H1 (cell line): ENCODE data around the gene NOL3. TPM values are rescaled to one million over a fixed set of nuclear protein-coding genes. Genes with fewer than 3 reads are reported as not detected.
A peak's percentile ranks its signal among the peaks of the same experiment; 100 is the strongest.

Source experiments
- BACH1 ChIP-seq: IDR thresholded peaks from 2 replicates; pipeline ENCODE4 v1.6.1; 2012; ENCODE audit warnings: low read length, improper control_type of control experiment
- KDM5A ChIP-seq: fragments of 200-600 bp; IDR thresholded peaks from 2 replicates; pipeline ENCODE4 v1.7.1; 2012; ENCODE audit warnings: mild to moderate bottlenecking, low read length, inconsistent platforms, mixed read lengths
- polyA plus RNA-seq, 7 experiments: library from polyadenylated mRNA; depleted of rRNA in 3 of 7; stranded (reverse) in 5 of 7; unstranded in 2 of 7; fragments of >200 nt in 5 of 7; fragments of 200-250 nt in 2 of 7; gene quantifications; 1 replicate in 5 of 7; 2 replicates in 1 of 7; 4 replicates in 1 of 7; pipeline versions ENCODE4 v1.2.1 to v1.2.3, GENCODE V29; 2011 to 2013; ENCODE audit warnings: missing spikeins in 2 of 7, mixed read lengths in 2 of 7
- total RNA-seq: library from RNA; stranded (reverse); fragmentation: NEBNext Ultra II Directional; extraction: Animal tissue kit (Norgen Biotek cat#: 25700); gene quantifications from 2 replicates; pipeline ENCODE4 v1.2.1, GENCODE V29; 2021

The NOL3 gene
- total and polyA plus RNA-seq, 2 of the 8 experiments (the other 6 are each of a cell fraction or from before 2014, with no cell fraction given) = 2.2 to 4.6 TPM

- 0 out of 2 replicates have a peak, but pooled peaks have one; percentile 74 for TF ChIP-seq BACH1
- no peak for TF ChIP-seq KDM5A
- TF ChIP-seq, all 59 proteins: peak for 20
These were observed 20.1 kb upstream of the NOL3 start (continued) for GRCh38 chr16:67150047-67150832.
